Measurements from ENCODE around the gene ATP6AP2.
"Not testable (repeated sequence)": the region's sequence is repeated elsewhere in the genome, so short reads cannot be mapped to it uniquely, and the experiment has no call there.

GRCh38 chrX:40582178-40582577, 1.4 kb downstream of the ATP6AP2 start:
- not testable (repeated sequence) for TF ChIP-seq CTCF, POLR2A (IDR thresholded peaks at IDR 0.05)

All from lower leg skin (tissue), 3 donors.